Measurements from ENCODE around the gene CACNA2D1. TPM values are rescaled to one million over a fixed set of nuclear protein-coding genes. Genes with fewer than 3 reads are reported as not detected.

The CACNA2D1 gene
- total RNA-seq, 1 donor from 2014 or later: 10.3 TPM

DNA sequence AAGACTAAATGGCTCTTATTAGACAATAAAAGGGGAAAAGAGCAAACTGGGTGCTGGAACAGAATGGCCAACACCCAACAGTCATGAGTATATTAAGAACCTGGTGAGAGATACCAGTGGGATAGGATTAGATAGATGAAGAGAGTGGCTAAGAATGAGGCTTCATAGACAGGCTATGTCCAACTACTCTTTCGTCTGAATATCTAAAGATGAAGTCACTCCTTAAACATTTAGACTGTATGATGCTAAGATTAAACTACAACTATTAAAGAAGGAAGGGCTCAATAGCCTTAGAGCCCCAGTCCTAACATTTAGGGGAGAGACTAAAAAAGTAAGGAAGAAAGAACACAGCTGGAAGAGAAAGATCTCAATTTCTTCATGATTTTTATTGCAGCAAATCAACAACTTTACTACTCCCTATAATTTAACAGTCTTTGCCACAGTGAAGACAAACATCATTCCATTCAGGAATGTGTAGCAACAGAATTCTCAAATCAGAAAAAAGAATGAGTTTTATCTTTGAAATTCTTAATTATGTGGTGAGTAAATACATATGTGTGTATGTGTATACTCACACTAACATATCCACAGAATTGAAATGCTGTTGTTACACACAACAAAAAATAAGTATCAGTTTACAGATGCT, 45.6 kb downstream of the CACNA2D1 start:
- no peaks in the 10 kb centered on the region for H3K36me3 ChIP-seq
- TF ChIP-seq, protein P1, sequence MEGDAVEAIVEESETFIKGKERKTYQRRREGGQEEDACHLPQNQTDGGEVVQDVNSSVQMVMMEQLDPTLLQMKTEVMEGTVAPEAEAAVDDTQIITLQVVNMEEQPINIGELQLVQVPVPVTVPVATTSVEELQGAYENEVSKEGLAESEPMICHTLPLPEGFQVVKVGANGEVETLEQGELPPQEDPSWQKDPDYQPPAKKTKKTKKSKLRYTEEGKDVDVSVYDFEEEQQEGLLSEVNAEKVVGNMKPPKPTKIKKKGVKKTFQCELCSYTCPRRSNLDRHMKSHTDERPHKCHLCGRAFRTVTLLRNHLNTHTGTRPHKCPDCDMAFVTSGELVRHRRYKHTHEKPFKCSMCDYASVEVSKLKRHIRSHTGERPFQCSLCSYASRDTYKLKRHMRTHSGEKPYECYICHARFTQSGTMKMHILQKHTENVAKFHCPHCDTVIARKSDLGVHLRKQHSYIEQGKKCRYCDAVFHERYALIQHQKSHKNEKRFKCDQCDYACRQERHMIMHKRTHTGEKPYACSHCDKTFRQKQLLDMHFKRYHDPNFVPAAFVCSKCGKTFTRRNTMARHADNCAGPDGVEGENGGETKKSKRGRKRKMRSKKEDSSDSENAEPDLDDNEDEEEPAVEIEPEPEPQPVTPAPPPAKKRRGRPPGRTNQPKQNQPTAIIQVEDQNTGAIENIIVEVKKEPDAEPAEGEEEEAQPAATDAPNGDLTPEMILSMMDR (IDR thresholded peaks at IDR 0.05): no peak
- H3K9me3 ChIP-seq: no peaks in the 10 kb centered on the region
- no peak overlapping the region for H3K27ac ChIP-seq
- intact Hi-C loops (cut with DNase I): no loop called here
- no peaks in the 10 kb centered on the region for H3K27me3 ChIP-seq
- no peak for DNase-seq
- no peaks in the 10 kb centered on the region for H3K4me1 ChIP-seq
- ATAC-seq: no peak
- no peak overlapping the region for H3K4me3 ChIP-seq

DNA sequence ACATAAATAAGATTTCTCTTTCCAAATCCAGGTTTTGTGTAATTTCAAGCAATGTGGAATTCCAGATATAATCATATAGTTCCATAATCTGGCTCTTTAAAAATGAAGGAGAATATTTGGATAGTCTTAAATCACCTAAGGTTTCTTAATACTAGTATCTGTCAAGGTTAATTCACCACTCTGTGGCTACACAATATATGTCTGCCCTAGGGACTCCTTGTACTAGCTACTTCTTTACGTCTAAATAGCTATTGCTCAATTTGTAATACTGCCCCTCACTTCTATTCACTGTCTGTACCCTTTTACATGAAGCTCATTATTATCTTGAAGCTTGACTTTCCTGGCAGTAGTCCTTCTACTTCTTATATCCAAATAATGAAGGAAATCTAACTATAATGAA, 47.2 kb downstream of the CACNA2D1 start:
- TF ChIP-seq, protein P1 (IDR thresholded peaks at IDR 0.05): no peak
- no peaks in the 10 kb centered on the region for H3K9me3 ChIP-seq
- no peaks in the 10 kb centered on the region for H3K27me3 ChIP-seq
- DNase-seq (no peak), ATAC-seq (no peak)
- intact Hi-C loops (cut with DNase I): no loop called here
- no peaks in the 10 kb centered on the region for H3K4me1 ChIP-seq
- no peak overlapping the region for H3K4me3 ChIP-seq
- H3K36me3 ChIP-seq: no peaks in the 10 kb centered on the region
- no peak overlapping the region for H3K27ac ChIP-seq

DNA sequence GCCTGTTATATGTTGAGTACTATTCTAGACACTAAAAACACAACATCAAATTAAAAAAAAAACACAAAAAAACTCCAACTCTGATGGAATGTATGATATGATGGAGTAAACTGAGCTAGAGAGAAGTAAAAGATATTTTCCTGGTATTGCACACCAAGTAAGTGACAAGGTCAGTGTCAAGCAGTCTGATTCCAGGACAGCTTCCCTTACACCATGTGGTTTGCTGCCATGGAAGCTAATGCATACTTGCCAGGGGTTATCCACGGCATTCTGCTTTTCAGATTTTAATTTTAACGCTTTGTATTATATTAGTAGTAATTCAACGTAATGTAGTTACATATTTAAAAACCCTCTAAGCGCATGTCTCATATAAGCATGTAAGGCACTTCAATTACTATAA, 48.4 kb downstream of the CACNA2D1 start:
- TF ChIP-seq, protein P1 (IDR thresholded peaks at IDR 0.05): no peak
- Histone ChIP-seq H3K4me1 (no peaks in the 10 kb centered on the region), H3K36me3 (no peaks in the 10 kb centered on the region), H3K27me3 (no peaks in the 10 kb centered on the region), H3K27ac (no peak overlapping the region), H3K4me3 (no peak overlapping the region), H3K9me3 (no peaks in the 10 kb centered on the region)
- DNase-seq (no peak), ATAC-seq (no peak)
- intact Hi-C loops (cut with DNase I): no loop called here

DNA sequence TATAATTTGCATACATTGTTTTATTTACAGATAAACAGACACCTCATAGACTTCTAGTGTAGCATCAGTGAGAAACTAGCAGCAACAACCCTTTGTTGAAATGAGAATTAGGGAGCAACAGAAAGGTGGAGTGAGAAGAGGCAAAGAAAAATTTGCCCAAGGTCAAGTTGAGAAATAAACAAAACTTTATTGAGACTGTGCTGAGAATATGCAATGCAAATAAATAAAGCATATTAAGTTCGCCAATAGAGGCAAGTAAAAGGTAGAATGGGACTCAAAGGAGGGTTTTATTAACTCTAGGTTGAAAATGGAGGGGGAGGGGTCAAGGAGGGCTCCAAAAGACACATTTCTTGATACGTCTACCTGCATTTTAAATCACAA, 49.7 kb downstream of the CACNA2D1 start:
- no peak overlapping the region for H3K27ac ChIP-seq
- no peak for ATAC-seq
- TF ChIP-seq, protein P1 (IDR thresholded peaks at IDR 0.05): no peak
- no peak for DNase-seq
- no peaks in the 10 kb centered on the region for H3K9me3 ChIP-seq
- no peaks in the 10 kb centered on the region for H3K4me1 ChIP-seq
- H3K4me3 ChIP-seq: no peak overlapping the region
- no peaks in the 10 kb centered on the region for H3K36me3 ChIP-seq
- H3K27me3 ChIP-seq: no peaks in the 10 kb centered on the region
- intact Hi-C loops (cut with DNase I): no loop called here

DNA sequence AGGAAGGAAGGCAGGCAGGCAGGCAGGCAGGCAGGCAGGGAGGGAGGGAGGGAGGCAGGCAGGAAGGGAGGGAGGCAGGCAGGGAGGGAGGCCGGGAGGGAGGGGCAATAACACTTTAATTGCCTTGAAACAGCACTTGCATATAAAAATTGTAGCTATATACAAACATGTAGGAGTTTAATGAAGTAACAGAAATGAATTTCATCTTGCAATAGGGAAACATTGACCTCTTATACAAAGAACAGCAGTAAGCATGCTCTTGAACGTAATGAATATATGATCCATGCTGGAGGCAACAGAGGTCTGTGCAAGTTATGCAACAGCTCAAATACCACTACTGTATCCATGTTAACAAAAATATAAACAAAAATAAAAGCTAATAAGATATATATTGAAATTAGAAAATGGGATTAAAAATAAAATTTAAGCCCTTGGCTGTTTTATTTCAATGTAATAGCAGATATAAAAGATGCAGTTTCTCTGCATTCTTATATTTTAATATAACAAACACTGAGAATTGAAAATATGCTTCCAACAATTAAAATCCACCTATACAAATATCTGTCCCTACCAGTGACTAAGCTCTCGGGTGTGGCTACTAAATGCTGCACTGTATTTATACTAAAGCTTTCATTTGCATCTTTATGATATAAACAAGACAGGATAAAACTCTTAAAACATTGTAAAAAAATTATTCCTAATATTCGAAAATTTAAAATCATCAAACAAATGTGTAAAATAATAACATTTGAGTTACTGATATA, 50.3 kb downstream of the CACNA2D1 start:
- no peak for DNase-seq
- Histone ChIP-seq H3K4me1 (no peaks in the 10 kb centered on the region), H3K4me3 (no peak overlapping the region), H3K27ac (no peak overlapping the region), H3K27me3 (no peaks in the 10 kb centered on the region), H3K9me3 (no peaks in the 10 kb centered on the region), H3K36me3 (no peaks in the 10 kb centered on the region)
- no peak for ATAC-seq
- intact Hi-C loops (cut with DNase I): no loop called here
- TF ChIP-seq, protein P1 (IDR thresholded peaks at IDR 0.05): no peak

Measured in upper lobe of right lung (tissue), 1 donor.